Measurements from ENCODE around the gene ZNF74.
A peak's percentile ranks its signal among the peaks of the same experiment; 100 is the strongest.

ZNF74 gene

GRCh38 chr22:20431511-20432192, 37.7 kb downstream of the ZNF74 start:
- Histone ChIP-seq H3K27ac (ENCODE audit: low read depth, low read length) (no peak overlapping the region), H3K27me3 (ENCODE audit: control insufficient read depth in 5 of 5, insufficient read depth in 4 of 5, low read length in 5 of 5) (peaks cover 0 to 18% (median 2%) of the 10 kb centered on the region in 5 donors), H3K4me3 (ENCODE audit: low read depth in 1 of 5, low read length in 5 of 5) (peak overlapping the region in 3 of 5 donors; percentile 26 to 59 (median 34))

GRCh38 chr22:20432244-20432686, 38.3 kb downstream of the ZNF74 start:
- no peak overlapping the region for H3K4me3 ChIP-seq (ENCODE audit: low read depth in 1 of 5, low read length in 5 of 5)
- H3K4me1 ChIP-seq (ENCODE audit: control insufficient read depth in 5 of 5, insufficient read depth in 5 of 5, low read length in 5 of 5), result peaks cover 0 to 46% (median 27%) of the 10 kb centered on the region in 5 donors
- H3K9me3 ChIP-seq (ENCODE audit: control insufficient read depth in 5 of 5, low read length in 5 of 5), result no peaks in the 10 kb centered on the region
- H3K27ac ChIP-seq (ENCODE audit: low read depth, low read length), result no peak overlapping the region
- H3K27me3 ChIP-seq (ENCODE audit: control insufficient read depth in 5 of 5, insufficient read depth in 4 of 5, low read length in 5 of 5), result peaks cover 0 to 18% (median 2%) of the 10 kb centered on the region in 5 donors
- no peak overlapping the region for H3K9ac ChIP-seq (ENCODE audit: low read length in 5 of 5)
- H3K36me3 ChIP-seq (ENCODE audit: control insufficient read depth in 5 of 5, insufficient read depth in 5 of 5, low read length in 5 of 5), result peaks cover 0 to 23% (median 17%) of the 10 kb centered on the region in 5 donors

More at GRCh38 chr22:20431511-20432192, 37.7 kb downstream of the ZNF74 start:
- no peaks in the 10 kb centered on the region for H3K9me3 ChIP-seq (ENCODE audit: control insufficient read depth in 5 of 5, low read length in 5 of 5)
- peaks cover 0 to 40% (median 20%) of the 10 kb centered on the region in 5 donors for H3K4me1 ChIP-seq (ENCODE audit: control insufficient read depth in 5 of 5, insufficient read depth in 5 of 5, low read length in 5 of 5)
- no peak overlapping the region for H3K9ac ChIP-seq (ENCODE audit: low read length in 5 of 5)
- H3K36me3 ChIP-seq (ENCODE audit: control insufficient read depth in 5 of 5, insufficient read depth in 5 of 5, low read length in 5 of 5), result peaks cover 0 to 26% (median 20%) of the 10 kb centered on the region in 5 donors

GRCh38 chr22:20433191-20433590, 39.2 kb downstream of the ZNF74 start:
- Histone ChIP-seq H3K27me3 (ENCODE audit: control insufficient read depth in 5 of 5, insufficient read depth in 4 of 5, low read length in 5 of 5) (peaks cover 0 to 18% (median 2%) of the 10 kb centered on the region in 5 donors), H3K36me3 (ENCODE audit: control insufficient read depth in 5 of 5, insufficient read depth in 5 of 5, low read length in 5 of 5) (peaks cover 0 to 16% (median 13%) of the 10 kb centered on the region in 5 donors), H3K9ac (ENCODE audit: low read length in 5 of 5) (no peak overlapping the region), H3K4me1 (ENCODE audit: control insufficient read depth in 5 of 5, insufficient read depth in 5 of 5, low read length in 5 of 5) (peaks cover 0 to 53% (median 32%) of the 10 kb centered on the region in 5 donors), H3K4me3 (ENCODE audit: low read depth in 1 of 5, low read length in 5 of 5) (no peak overlapping the region), H3K9me3 (ENCODE audit: control insufficient read depth in 5 of 5, low read length in 5 of 5) (no peaks in the 10 kb centered on the region), H3K27ac (ENCODE audit: low read depth, low read length) (no peak overlapping the region)

DNA sequence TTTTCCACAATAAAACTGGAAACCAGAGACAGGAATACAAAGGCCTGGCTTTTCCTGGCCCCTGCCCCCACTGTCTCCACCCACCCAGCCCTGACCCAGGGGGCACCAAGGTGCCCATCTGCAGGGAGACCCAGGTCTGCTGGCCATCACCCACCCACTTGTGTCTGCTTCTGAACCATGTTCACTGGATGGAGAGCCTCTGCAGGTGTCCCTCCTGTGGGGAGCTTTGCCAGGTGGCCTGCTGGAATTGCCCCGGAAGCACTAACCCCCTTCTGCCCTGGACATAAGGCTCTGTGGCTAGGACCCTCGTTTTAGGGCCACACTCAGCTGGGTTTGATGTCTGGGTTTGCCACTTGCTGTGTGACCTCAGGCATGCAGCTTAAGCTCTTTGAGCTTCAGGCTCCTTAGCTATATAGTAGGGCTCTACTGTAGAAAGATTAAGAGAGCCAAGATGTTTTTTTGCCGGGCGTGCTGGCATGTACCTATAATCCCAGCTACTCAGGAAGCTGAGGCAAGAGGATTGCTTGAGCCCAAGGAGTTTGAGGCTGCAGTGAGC, 39.8 kb downstream of the ZNF74 start:
- peaks cover 0 to 18% (median 2%) of the 10 kb centered on the region in 5 donors for H3K27me3 ChIP-seq (ENCODE audit: control insufficient read depth in 5 of 5, insufficient read depth in 4 of 5, low read length in 5 of 5)

DNA sequence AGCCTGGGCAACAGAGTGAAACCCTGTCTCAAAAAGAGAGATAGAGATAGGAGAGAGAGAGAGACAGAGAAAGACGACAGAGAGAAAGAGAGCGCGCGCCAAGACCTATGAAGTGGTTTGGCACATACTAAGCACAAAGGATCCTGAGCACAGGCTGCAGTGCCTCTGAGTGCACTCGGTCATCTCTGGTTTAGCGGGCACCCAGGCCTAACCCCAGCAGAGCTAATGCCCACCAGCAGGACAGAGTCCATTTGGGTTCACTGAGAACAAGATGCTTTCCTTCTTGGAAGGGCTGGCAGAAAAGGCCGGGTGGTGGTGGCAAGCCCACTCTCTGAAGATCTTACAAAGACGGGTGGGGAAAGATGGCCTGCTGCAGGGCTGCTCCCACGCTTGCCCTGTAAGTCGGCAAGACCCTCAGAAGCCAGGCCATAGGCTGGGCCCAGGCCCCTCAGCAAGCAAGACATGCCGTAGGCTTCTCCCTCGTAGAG, 40.4 kb downstream of the ZNF74 start:
- Histone ChIP-seq H3K27me3 (ENCODE audit: control insufficient read depth in 5 of 5, insufficient read depth in 4 of 5, low read length in 5 of 5) (peaks cover 0 to 18% (median 2%) of the 10 kb centered on the region in 5 donors), H3K9ac (ENCODE audit: low read length in 5 of 5) (no peak overlapping the region), H3K9me3 (ENCODE audit: control insufficient read depth in 5 of 5, low read length in 5 of 5) (no peaks in the 10 kb centered on the region), H3K27ac (ENCODE audit: low read depth, low read length) (no peak overlapping the region), H3K4me1 (ENCODE audit: control insufficient read depth in 5 of 5, insufficient read depth in 5 of 5, low read length in 5 of 5) (peaks cover 0 to 58% (median 38%) of the 10 kb centered on the region in 5 donors), H3K4me3 (ENCODE audit: low read depth in 1 of 5, low read length in 5 of 5) (no peak overlapping the region), H3K36me3 (ENCODE audit: control insufficient read depth in 5 of 5, insufficient read depth in 5 of 5, low read length in 5 of 5) (peaks cover 0 to 11% (median 6%) of the 10 kb centered on the region in 5 donors)

More for the DNA sequence above, 39.8 kb downstream of the ZNF74 start:
- peaks cover 0 to 57% (median 37%) of the 10 kb centered on the region in 5 donors for H3K4me1 ChIP-seq (ENCODE audit: control insufficient read depth in 5 of 5, insufficient read depth in 5 of 5, low read length in 5 of 5)
- H3K27ac ChIP-seq (ENCODE audit: low read depth, low read length), result no peak overlapping the region
- no peaks in the 10 kb centered on the region for H3K9me3 ChIP-seq (ENCODE audit: control insufficient read depth in 5 of 5, low read length in 5 of 5)
- no peak overlapping the region for H3K4me3 ChIP-seq (ENCODE audit: low read depth in 1 of 5, low read length in 5 of 5)
- no peak overlapping the region for H3K9ac ChIP-seq (ENCODE audit: low read length in 5 of 5)
- H3K36me3 ChIP-seq (ENCODE audit: control insufficient read depth in 5 of 5, insufficient read depth in 5 of 5, low read length in 5 of 5), result peaks cover 0 to 13% (median 10%) of the 10 kb centered on the region in 5 donors

DNA sequence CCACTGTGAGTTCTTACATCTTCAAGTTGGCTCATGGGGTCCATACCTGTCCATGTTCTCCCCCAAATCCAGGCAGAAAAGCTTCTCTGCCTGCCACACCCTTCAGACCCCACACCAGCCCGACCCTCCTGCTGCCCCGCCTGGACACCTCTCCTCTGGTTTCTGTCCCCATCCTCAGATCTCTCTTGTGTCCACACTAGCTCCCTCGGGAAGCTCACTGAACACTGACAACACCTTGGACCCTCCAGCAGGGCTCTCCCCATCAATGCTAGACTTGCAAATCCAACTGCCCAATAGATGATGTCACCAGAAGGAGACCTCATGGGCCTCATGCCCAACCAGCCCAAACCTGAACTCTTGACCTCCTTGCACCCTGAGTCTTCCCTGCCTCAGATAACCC, 40.8 kb downstream of the ZNF74 start:
- H3K27me3 ChIP-seq (ENCODE audit: control insufficient read depth in 5 of 5, insufficient read depth in 4 of 5, low read length in 5 of 5), result peaks cover 0 to 18% (median 2%) of the 10 kb centered on the region in 5 donors
- no peaks in the 10 kb centered on the region for H3K9me3 ChIP-seq (ENCODE audit: control insufficient read depth in 5 of 5, low read length in 5 of 5)
- H3K27ac ChIP-seq (ENCODE audit: low read depth, low read length), result no peak overlapping the region
- H3K4me3 ChIP-seq (ENCODE audit: low read depth in 1 of 5, low read length in 5 of 5), result no peak overlapping the region
- no peak overlapping the region for H3K9ac ChIP-seq (ENCODE audit: low read length in 5 of 5)
- peaks cover 0 to 54% (median 38%) of the 10 kb centered on the region in 5 donors for H3K4me1 ChIP-seq (ENCODE audit: control insufficient read depth in 5 of 5, insufficient read depth in 5 of 5, low read length in 5 of 5)
- H3K36me3 ChIP-seq (ENCODE audit: control insufficient read depth in 5 of 5, insufficient read depth in 5 of 5, low read length in 5 of 5), result peaks cover 0 to 8% (median 4%) of the 10 kb centered on the region in 5 donors

DNA sequence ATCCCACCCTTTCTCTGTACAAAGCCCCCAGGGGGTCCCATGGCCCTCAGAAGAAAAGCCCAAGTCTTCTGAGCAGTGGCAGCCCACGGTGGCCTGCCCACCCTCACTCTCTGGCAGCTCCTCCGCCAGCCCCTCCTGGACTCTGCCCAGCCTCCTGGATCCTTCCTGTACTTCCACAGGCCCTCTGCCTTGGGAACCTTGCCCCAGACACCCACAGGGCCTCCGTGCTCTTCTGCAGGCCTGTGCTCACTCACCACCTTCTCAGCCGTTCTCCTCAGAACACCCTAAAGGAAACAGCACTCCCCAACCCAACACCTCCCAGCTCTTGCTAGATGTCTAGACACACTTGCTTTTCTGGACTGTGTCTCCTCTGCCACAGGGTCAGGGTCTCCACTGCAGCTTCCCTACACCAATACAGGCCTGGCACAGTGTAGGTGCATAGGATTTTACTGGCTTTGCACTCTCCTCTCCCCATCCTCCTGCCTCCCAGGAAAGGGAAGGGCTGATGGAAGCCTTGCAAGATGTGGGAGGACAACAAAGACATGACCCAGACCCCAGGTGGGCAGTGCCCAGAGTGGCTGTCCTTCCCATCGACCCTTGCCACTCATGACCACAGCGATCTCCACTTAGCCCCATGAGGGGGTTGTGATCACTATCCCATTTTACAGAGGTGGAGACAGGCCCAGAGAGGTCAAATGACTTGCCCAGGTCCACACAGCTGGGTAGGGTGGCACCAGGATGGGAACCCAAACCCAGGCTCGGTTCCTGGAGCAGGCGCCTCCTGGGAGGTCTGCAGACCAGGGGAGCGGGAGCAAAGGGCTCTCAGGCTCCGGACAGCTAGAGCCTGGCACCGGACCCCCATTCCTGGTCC, 41.7 kb downstream of the ZNF74 start:
- Histone ChIP-seq H3K4me1 (ENCODE audit: control insufficient read depth in 5 of 5, insufficient read depth in 5 of 5, low read length in 5 of 5) (peaks cover 0 to 45% (median 38%) of the 10 kb centered on the region in 5 donors), H3K9me3 (ENCODE audit: control insufficient read depth in 5 of 5, low read length in 5 of 5) (no peaks in the 10 kb centered on the region), H3K9ac (ENCODE audit: low read length in 5 of 5) (peak overlapping the region in 1 of 5 donors; percentile 59), H3K4me3 (ENCODE audit: low read depth in 1 of 5, low read length in 5 of 5) (peak overlapping the region; percentile 49 to 78 (median 59)), H3K36me3 (ENCODE audit: control insufficient read depth in 5 of 5, insufficient read depth in 5 of 5, low read length in 5 of 5) (peaks cover 0 to 8% (median 0%) of the 10 kb centered on the region in 5 donors), H3K27me3 (ENCODE audit: control insufficient read depth in 5 of 5, insufficient read depth in 4 of 5, low read length in 5 of 5) (peaks cover 0 to 14% (median 2%) of the 10 kb centered on the region in 5 donors), H3K27ac (ENCODE audit: low read depth, low read length) (no peak overlapping the region)

DNA sequence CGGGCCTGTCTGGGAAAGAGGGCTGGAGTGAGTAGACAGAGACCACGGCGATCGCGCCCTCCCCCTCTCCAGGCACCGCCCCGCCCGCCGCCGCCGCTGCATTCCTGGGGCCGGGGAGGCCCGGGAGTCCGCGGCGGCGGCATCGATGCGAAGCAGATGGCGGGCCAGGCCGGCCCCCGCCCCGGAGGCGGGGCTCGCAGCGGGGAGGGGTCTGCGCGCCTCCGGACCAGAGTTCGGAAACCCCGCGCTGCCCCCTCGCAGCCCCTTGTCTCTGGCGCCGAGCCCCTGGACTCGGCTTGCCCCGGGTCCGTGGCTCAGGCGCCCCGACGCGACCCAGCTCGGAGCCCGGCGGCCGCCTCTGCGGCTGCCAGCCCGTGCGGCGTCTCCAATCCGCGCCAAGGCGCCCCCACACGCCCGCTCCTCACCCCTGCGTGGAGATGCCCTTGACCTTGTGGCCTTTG, 42.4 kb downstream of the ZNF74 start:
- H3K36me3 ChIP-seq (ENCODE audit: control insufficient read depth in 5 of 5, insufficient read depth in 5 of 5, low read length in 5 of 5), result peaks cover 0 to 11% (median 0%) of the 10 kb centered on the region in 5 donors
- H3K27ac ChIP-seq (ENCODE audit: low read depth, low read length), result no peak overlapping the region
- H3K4me1 ChIP-seq (ENCODE audit: control insufficient read depth in 5 of 5, insufficient read depth in 5 of 5, low read length in 5 of 5), result peaks cover 0 to 43% (median 33%) of the 10 kb centered on the region in 5 donors
- peak overlapping the region in 3 of 5 donors; percentile 31 to 84 (median 78) for H3K9ac ChIP-seq (ENCODE audit: low read length in 5 of 5)
- H3K27me3 ChIP-seq (ENCODE audit: control insufficient read depth in 5 of 5, insufficient read depth in 4 of 5, low read length in 5 of 5), result peaks cover 0 to 14% (median 2%) of the 10 kb centered on the region in 5 donors
- no peaks in the 10 kb centered on the region for H3K9me3 ChIP-seq (ENCODE audit: control insufficient read depth in 5 of 5, low read length in 5 of 5)
- H3K4me3 ChIP-seq (ENCODE audit: low read depth in 1 of 5, low read length in 5 of 5), result peak overlapping the region in 4 of 5 donors; percentile 59 to 78 (median 68)

Data from subcutaneous abdominal adipose tissue (tissue), 5 donors.